Measurements from ENCODE around the gene TMCC1.
"Not testable (repeated sequence)": the region's sequence is repeated elsewhere in the genome, so short reads cannot be mapped to it uniquely, and the experiment has no call there.

Gene TMCC1

GRCh38 chr3:129718201-129718600, 175.3 kb downstream of the TMCC1 start:
- DNase-seq, result no peak

GRCh38 chr3:129715854-129716253, 177.7 kb downstream of the TMCC1 start:
- DNase-seq, result no peak

- DNase-seq, result no peak
These were observed 185.1 kb downstream of the TMCC1 start for GRCh38 chr3:129708328-129708861.

- no peak for DNase-seq
These were observed 188.2 kb downstream of the TMCC1 start for GRCh38 chr3:129705274-129705673.

- no peak for DNase-seq
These were observed 189.6 kb downstream of the TMCC1 start for GRCh38 chr3:129703913-129704312.

- no peak for DNase-seq
These were observed 190.4 kb downstream of the TMCC1 start for GRCh38 chr3:129702934-129703712.

GRCh38 chr3:129701161-129701560, 192.3 kb downstream of the TMCC1 start:
- DNase-seq, result no peak

- DNase-seq, result no peak
These were observed 193.9 kb downstream of the TMCC1 start for GRCh38 chr3:129699612-129700011.

- no peak for DNase-seq
These were observed 194.3 kb downstream of the TMCC1 start for GRCh38 chr3:129699199-129699598.

GRCh38 chr3:129697229-129697969, 196.1 kb downstream of the TMCC1 start:
- no peak for DNase-seq

GRCh38 chr3:129696430-129696829, 197.1 kb downstream of the TMCC1 start:
- DNase-seq, result not testable (repeated sequence)

GRCh38 chr3:129695230-129695629, 198.3 kb downstream of the TMCC1 start:
- DNase-seq, result no peak

GRCh38 chr3:129694228-129694627, 199.3 kb downstream of the TMCC1 start:
- DNase-seq, result no peak

GRCh38 chr3:129692743-129693142, 200.8 kb downstream of the TMCC1 start:
- no peak for DNase-seq

GRCh38 chr3:129690963-129691362, 202.5 kb downstream of the TMCC1 start:
- no peak for DNase-seq

GRCh38 chr3:129690406-129690805, 203.1 kb downstream of the TMCC1 start:
- DNase-seq, result peak; percentile 20

GRCh38 chr3:129689036-129689435, 204.5 kb downstream of the TMCC1 start:
- DNase-seq, result no peak

GRCh38 chr3:129688271-129688895, 205.1 kb downstream of the TMCC1 start:
- no peak for DNase-seq

- DNase-seq, result no peak
These were observed 205.9 kb downstream of the TMCC1 start for GRCh38 chr3:129687586-129688125.

- DNase-seq, result no peak
These were observed 206.6 kb downstream of the TMCC1 start for GRCh38 chr3:129686941-129687340.

- no peak for DNase-seq
These were observed 209.2 kb downstream of the TMCC1 start for GRCh38 chr3:129684270-129684669.

- no peak for DNase-seq
These were observed 210.3 kb downstream of the TMCC1 start for GRCh38 chr3:129683201-129683600.

- no peak for DNase-seq
These were observed 216.5 kb downstream of the TMCC1 start for GRCh38 chr3:129676985-129677384.

Measured in activated CD8-positive, alpha-beta memory T cell treated with anti-CD3 and anti-CD28 coated beads, Interleukin-2, amount 50 U/mL, for 4 hours (primary cell).